GM20000 (cell line): ENCODE measurements around the gene LTBP1.

Source experiments
- DNase-seq: peaks from one replicate; pipeline ENCODE4 v3.0.0; 2012; ENCODE audit warnings: low spot score
- TF ChIP-seq, protein P1 (sequence below): IDR thresholded peaks from 2 replicates; pipeline ENCODE4 v1.5.1; 2012; ENCODE audit warnings: mild to moderate bottlenecking, control low read depth; ENCODE audit errors: extremely low read depth, missing control alignments

LTBP1 gene

DNA sequence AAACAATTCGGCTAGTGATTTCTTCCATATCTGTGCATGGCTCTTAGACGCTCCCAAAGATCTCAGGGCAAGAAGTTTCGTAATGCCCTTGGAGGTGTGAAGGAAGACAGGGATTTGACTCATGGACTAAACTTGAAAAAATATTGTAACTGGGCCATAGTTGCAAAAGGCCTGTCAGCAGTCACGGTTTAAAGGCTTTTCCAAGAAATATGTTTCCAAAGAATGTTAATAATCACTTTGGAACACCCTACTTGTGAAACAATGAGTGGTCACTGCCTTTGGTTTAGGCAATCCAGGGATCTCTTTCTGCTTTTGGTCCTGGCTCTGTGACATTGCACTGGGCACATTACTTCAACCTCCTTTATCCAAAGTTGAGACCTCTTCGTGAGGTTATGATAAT is 427.2 kb downstream of the LTBP1 start:
- TF ChIP-seq, protein P1, sequence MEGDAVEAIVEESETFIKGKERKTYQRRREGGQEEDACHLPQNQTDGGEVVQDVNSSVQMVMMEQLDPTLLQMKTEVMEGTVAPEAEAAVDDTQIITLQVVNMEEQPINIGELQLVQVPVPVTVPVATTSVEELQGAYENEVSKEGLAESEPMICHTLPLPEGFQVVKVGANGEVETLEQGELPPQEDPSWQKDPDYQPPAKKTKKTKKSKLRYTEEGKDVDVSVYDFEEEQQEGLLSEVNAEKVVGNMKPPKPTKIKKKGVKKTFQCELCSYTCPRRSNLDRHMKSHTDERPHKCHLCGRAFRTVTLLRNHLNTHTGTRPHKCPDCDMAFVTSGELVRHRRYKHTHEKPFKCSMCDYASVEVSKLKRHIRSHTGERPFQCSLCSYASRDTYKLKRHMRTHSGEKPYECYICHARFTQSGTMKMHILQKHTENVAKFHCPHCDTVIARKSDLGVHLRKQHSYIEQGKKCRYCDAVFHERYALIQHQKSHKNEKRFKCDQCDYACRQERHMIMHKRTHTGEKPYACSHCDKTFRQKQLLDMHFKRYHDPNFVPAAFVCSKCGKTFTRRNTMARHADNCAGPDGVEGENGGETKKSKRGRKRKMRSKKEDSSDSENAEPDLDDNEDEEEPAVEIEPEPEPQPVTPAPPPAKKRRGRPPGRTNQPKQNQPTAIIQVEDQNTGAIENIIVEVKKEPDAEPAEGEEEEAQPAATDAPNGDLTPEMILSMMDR, result no peak

DNA sequence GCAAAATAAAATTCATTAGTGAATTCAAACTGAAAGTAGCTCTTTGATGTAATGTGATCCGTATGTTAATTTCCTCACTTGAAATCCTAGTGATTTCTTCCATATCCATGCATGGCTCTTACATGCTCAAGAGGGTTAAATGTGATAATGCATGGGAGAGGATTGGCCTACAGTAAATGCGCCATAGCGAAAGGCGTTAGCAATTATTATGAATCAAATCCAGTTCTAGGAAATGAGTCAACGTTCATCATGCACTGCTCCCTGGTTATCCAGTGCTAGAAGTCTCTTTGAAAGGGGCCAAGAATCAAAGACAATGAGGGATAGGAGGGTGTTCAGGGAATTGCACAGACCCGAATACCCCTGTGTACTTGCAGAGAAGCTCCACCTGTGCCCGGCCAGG is 428.3 kb downstream of the LTBP1 start:
- TF ChIP-seq, protein P1, result no peak
- no peak for DNase-seq

More for the DNA sequence above, 427.2 kb downstream of the LTBP1 start:
- no peak for DNase-seq

DNA sequence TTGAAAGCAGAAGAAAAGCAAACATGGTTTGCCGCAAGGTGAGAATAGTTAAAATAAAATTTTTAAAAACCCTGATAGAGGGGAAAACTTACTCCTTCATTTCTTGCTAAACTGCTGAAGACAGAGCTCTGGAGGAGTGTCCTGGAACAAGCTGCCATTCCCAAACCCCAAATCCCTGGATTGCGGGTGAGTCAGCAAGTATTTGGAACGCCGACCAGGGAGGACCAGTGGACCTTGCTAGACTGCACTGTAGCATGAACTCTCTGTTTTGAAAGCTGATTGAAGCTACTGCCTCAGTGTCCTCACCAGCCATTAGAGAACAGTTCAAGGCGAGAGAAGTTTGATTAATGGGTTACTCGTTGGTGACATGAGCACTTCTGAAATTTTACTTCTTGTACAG is 430.3 kb downstream of the LTBP1 start:
- TF ChIP-seq, protein P1, result no peak
- no peak for DNase-seq

DNA sequence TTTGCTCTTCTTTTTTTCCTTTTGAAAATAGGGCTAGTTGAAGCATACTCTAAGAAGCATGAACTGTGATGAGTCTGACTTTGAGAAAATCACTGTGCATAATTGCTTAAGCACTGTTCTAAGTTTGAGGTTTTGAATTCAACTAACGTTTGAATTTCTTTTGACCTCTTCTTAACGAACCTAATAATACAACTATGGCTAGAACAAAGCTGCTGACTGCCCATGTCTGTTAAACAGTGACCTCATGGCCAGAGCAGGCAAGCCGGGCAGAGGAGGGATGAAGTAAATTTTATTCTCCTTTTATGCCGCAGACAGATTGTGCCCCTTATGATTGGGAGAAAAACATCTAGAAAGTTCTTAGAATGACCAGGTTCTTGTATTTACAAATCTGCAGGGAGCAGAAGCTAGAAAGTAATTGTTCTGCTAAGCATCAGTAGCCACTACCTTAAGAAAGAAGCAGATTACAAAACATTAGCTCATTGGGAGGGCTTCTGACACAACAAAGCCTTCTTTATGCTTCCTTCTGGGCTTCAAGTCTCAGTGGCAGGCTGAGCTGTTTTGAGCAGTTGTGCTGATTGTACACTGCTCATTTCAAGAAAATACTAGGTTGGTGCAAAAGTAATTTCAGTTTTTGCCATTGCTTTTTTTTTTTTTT is 431.9 kb downstream of the LTBP1 start:
- no peak for DNase-seq
- TF ChIP-seq, protein P1, result no peak

DNA sequence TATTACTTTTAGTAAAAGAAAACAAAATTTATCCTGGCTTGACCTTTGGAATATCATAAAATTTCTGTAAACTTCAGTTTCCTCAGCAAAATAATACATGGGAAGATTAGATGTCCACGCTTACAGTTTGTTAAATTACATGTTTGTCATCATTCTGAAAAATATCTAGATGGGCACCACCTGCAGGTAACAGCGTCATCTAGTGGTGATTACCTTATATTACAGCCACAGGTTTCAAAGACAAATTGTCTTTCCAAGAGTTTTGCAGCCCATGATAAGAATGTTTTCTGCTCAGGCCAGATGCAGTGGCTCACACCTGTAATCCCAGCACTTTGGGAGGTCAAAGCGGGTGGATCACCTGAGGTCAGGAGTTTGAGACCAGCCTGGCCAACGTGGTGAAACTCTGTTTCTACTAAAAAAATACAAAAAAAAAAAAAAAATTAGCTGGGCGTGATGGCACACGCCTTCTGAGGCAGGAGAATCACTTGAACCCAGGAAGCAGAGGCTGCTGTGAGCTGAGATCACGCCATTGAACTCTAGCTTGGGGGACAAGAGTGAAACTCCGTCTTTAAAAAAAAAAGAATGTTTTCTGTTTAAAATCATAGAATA is 433.4 kb downstream of the LTBP1 start:
- TF ChIP-seq, protein P1, result peak; percentile 52
- no peak for DNase-seq

DNA sequence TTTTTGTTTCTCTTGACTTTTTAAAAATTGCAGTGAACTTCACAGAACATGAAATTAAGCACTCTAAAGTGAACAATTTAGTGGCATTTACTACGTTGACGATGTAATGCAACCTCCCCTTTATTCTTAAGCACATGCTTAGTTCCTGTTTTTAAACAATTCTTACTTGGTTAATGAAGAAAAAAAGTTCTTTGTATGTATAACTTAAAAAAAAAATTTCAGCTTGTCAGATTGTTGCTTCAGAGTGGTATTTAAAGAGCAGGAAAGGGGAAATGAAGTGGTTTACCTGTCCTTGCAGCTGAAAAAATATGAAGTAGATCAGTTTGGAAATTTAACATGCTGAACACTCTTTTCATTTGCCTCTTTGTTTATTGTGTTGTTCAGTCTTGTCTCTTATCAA is 434.0 kb downstream of the LTBP1 start:
- DNase-seq, result no peak
- TF ChIP-seq, protein P1, result no peak

DNA sequence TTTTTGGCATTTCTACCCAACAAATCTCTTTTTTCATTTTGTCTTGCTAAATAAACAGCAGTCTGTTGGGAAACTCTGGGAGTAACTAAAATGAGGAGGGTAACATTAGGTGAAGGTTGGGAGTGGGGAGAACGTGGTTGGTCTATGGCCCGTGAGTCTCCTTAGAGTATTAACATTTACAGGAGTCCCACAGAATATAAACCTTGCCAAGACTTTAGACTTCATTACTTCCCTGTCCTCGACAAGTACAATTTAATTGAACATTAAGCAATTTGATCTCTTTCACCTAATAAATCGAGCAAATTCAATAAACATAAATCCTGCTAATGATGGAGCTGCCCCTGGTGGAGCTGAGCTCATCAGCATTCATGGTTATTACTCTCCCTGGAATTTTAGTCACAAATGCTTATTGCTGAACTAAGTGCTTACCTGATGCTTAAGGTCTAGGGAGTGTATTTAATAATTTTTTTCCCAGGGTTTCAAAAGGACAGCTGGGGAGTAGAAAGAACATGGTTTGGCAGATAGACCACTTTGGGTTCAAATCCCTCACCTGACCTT is 434.6 kb downstream of the LTBP1 start:
- no peak for DNase-seq

More for the DNA sequence above, 434.6 kb downstream of the LTBP1 start:
- TF ChIP-seq, protein P1, result no peak
